K562 (cell line): ENCODE results near the gene TGFBR1. TPM values are rescaled to one million over a fixed set of nuclear protein-coding genes. Genes with fewer than 3 reads are reported as not detected.

Source experiments
- BCL6 ChIP-seq: fragments of 250-450 bp; sonication (Bioruptor Pico); IDR thresholded peaks from 2 replicates; pipeline ENCODE4 v1.4.0; 2020
- CBX3 ChIP-seq, 2 experiments: IDR thresholded peaks; 1 replicate in 1 of 2; 2 replicates in 1 of 2; pipeline ENCODE4 v1.6.1; 2012; ENCODE audit warnings: inconsistent platforms in 2 of 2, low read length in 2 of 2, borderline replicate concordance in 1 of 2, control low read depth in 1 of 2
- HDAC2 ChIP-seq: fragments of 450-650 bp; IDR thresholded peaks from 2 replicates; pipeline ENCODE4 v1.6.1; 2016; ENCODE audit warnings: mild to moderate bottlenecking
- ILF3 ChIP-seq: fragments of 450-650 bp; IDR thresholded peaks from 2 replicates; pipeline ENCODE4 v1.6.1; 2018; ENCODE audit warnings: antibody characterized with exemption, mild to moderate bottlenecking, moderate library complexity, borderline replicate concordance
- JUND ChIP-seq, 2 experiments: IDR thresholded peaks; 2 replicates in 1 of 2; 3 replicates in 1 of 2; pipeline ENCODE4 v1.6.1; 2011; ENCODE audit warnings: borderline replicate concordance in 2 of 2, low read depth in 2 of 2, low read length in 2 of 2, improper control_type of control experiment in 1 of 2, missing biosample characterization in 1 of 2, missing genetic modification characterization in 1 of 2, missing genetic modification reagents in 1 of 2
- NUFIP1 ChIP-seq: fragments of 450-650 bp; IDR thresholded peaks from 2 replicates; pipeline ENCODE4 v1.6.1; 2018; ENCODE audit not compliant: partially characterized antibody
- SMARCE1 ChIP-seq: fragments of 450-650 bp; IDR thresholded peaks from 2 replicates; pipeline ENCODE4 v1.7.1; 2016; ENCODE audit warnings: mild to moderate bottlenecking
- SMC3 ChIP-seq: conservative IDR thresholded peaks from 2 replicates; pipeline ENCODE4 v1.6.1; 2011; ENCODE audit warnings: low read depth, low read length, improper control_type of control experiment; ENCODE audit not compliant: insufficient read depth
- SUPT5H ChIP-seq: fragments of 450-650 bp; IDR thresholded peaks from 2 replicates; pipeline ENCODE4 v1.6.1; 2016
- TBL1XR1 ChIP-seq, 2 experiments: IDR thresholded peaks; 2 replicates each; pipeline ENCODE4 v1.6.1; 2012; ENCODE audit warnings: improper control_type of control experiment in 2 of 2, low read length in 2 of 2, mild to moderate bottlenecking in 1 of 2
- TCF7 ChIP-seq: sonication (generic); IDR thresholded peaks from 2 replicates; pipeline ENCODE4 v1.6.1; 2016; ENCODE audit warnings: antibody characterized with exemption, borderline replicate concordance
- TEAD2 ChIP-seq: fragments of 450-650 bp; IDR thresholded peaks from 2 replicates; pipeline ENCODE4 v1.6.1; 2016; ENCODE audit warnings: missing genetic modification characterization, control low read depth, missing compliant biosample characterization
- TFAM ChIP-seq: fragments of 250-450 bp; sonication (Bioruptor Pico); conservative IDR thresholded peaks from 2 replicates; pipeline ENCODE4 v1.5.0; 2021; ENCODE audit warnings: mild to moderate bottlenecking, moderate library complexity
- ZBED1 ChIP-seq: IDR thresholded peaks from 2 replicates; pipeline ENCODE4 v1.6.1; 2014
- ZNF444 ChIP-seq: fragments of 250-450 bp; sonication (Bioruptor Pico); IDR thresholded peaks from 2 replicates; pipeline ENCODE4 v1.4.0; 2020; ENCODE audit warnings: mild to moderate bottlenecking, moderate library complexity
- ZNF507 ChIP-seq: conservative IDR thresholded peaks from 2 replicates; pipeline ENCODE4 v1.6.1; 2017; ENCODE audit warnings: missing genetic modification characterization, missing compliant biosample characterization
- ZZZ3 ChIP-seq: fragments of 450-650 bp; IDR thresholded peaks from 2 replicates; pipeline ENCODE4 v1.6.1; 2016; ENCODE audit warnings: antibody characterized with exemption, mild to moderate bottlenecking, moderate library complexity
- polyA plus RNA-seq, 8 experiments: library from polyadenylated mRNA; depleted of rRNA in 4 of 8; stranded (reverse) in 5 of 8; unstranded in 3 of 8; fragments of >200 nt; fragmentation: Nextera tagmentation in 2 of 8; fragmentation: Illumina TruSeq in 1 of 8; extraction: Ambion mirVana in 2 of 8; extraction: Trizol in 1 of 8; gene quantifications; 2 replicates each; pipeline versions ENCODE4 v1.2.1 to v1.2.3, GENCODE V29; 2011 to 2014; ENCODE audit warnings: inconsistent platforms in 1 of 8, missing spikeins in 1 of 8
- total RNA-seq, 7 experiments: library from RNA; depleted of rRNA in 6 of 7; stranded (reverse); fragments of >200 nt in 6 of 7; fragmentation: Illumina TruSeq in 2 of 7; extraction: Trizol in 2 of 7; gene quantifications; 2 replicates each; pipeline versions ENCODE4 v1.2.1 to v1.2.3, GENCODE V29; 2011 to 2021; ENCODE audit warnings: low replicate concordance in 1 of 7
- TF ChIP-seq, protein P1 (sequence below): sonication (generic); formaldehyde crosslinking; IDR thresholded peaks from 2 replicates; pipeline ENCODE4 v1.8.0; 2023; ENCODE audit warnings: missing genetic modification reagents, mild to moderate bottlenecking, borderline replicate concordance
- TF ChIP-seq, protein P2 (sequence below): fragments of 450-650 bp; formaldehyde crosslinking; IDR thresholded peaks from 2 replicates; pipeline ENCODE4 v1.4.0; 2020; ENCODE audit warnings: mild to moderate bottlenecking, moderate library complexity
- TF ChIP-seq, protein P3 (sequence below): fragments of 450-650 bp; IDR thresholded peaks from 2 replicates; pipeline ENCODE4 v1.6.1; 2017; ENCODE audit warnings: mild to moderate bottlenecking, moderate library complexity

Gene TGFBR1
- total and polyA plus RNA-seq, 9 of the 15 experiments (the other 6 are each of a cell fraction or from before 2014, with no cell fraction given), result 15.5 to 62.4 (median 42.7) TPM

DNA sequence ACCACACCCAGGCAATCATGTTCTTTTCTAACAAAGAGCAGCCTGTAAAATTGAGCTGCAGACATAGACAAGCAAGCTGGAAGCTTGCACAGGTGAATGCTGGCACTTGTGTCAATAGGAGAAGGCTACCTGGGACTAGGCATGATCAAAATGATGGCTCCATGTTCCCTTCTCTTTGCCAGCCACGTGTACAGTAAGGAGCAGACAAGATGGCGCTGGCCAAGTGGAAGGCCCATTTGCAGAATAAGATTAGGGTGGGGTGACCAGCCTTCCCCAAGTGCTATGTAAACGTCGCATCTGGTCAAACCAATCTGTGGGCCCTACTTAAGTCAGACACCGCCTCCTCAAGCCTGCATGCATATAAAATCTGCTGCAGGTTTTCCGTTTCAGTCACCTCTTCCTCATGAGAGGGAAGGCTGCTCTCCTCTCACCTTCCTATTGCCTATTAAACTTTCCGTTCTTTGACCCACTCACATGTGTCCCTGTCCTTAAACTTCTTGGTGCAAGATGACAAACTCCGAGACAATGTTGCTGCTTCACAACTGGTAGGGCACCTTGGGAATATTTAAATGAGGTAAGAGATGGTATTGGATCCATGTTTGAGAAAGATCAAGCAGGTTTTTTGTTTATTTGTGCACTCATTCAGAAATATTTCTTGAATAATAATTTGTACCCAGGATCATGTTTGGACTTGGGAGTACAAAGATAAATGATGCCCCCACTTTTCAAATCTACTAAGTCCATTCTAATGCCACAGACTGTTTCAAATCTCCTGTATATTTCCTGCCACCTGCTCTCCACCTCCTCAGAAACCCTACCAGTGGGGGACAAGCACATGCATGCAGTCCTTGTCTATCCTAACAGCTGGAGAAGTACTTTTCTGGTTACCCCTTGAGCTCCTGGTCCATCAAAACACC, 30.7 kb upstream of the TGFBR1 start (continued):
- TF ChIP-seq, protein P1, sequence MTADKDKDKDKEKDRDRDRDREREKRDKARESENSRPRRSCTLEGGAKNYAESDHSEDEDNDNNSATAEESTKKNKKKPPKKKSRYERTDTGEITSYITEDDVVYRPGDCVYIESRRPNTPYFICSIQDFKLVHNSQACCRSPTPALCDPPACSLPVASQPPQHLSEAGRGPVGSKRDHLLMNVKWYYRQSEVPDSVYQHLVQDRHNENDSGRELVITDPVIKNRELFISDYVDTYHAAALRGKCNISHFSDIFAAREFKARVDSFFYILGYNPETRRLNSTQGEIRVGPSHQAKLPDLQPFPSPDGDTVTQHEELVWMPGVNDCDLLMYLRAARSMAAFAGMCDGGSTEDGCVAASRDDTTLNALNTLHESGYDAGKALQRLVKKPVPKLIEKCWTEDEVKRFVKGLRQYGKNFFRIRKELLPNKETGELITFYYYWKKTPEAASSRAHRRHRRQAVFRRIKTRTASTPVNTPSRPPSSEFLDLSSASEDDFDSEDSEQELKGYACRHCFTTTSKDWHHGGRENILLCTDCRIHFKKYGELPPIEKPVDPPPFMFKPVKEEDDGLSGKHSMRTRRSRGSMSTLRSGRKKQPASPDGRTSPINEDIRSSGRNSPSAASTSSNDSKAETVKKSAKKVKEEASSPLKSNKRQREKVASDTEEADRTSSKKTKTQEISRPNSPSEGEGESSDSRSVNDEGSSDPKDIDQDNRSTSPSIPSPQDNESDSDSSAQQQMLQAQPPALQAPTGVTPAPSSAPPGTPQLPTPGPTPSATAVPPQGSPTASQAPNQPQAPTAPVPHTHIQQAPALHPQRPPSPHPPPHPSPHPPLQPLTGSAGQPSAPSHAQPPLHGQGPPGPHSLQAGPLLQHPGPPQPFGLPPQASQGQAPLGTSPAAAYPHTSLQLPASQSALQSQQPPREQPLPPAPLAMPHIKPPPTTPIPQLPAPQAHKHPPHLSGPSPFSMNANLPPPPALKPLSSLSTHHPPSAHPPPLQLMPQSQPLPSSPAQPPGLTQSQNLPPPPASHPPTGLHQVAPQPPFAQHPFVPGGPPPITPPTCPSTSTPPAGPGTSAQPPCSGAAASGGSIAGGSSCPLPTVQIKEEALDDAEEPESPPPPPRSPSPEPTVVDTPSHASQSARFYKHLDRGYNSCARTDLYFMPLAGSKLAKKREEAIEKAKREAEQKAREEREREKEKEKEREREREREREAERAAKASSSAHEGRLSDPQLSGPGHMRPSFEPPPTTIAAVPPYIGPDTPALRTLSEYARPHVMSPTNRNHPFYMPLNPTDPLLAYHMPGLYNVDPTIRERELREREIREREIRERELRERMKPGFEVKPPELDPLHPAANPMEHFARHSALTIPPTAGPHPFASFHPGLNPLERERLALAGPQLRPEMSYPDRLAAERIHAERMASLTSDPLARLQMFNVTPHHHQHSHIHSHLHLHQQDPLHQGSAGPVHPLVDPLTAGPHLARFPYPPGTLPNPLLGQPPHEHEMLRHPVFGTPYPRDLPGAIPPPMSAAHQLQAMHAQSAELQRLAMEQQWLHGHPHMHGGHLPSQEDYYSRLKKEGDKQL (CRISPR knock-in tag), result no peak
- TF ChIP-seq SMARCE1 (no peak), CBX3 (IDR thresholded peaks at IDR 0.05; ENCODE audit: borderline replicate concordance in 1 of 2, low read length in 2 of 2) (no peak), TFAM (CRISPR knock-in tag) (no peak), HDAC2 (no peak), SUPT5H (peak; percentile 100), TBL1XR1 (IDR thresholded peaks at IDR 0.05; ENCODE audit: low read length in 2 of 2) (peak in 1 of 2 experiments; percentile 41; a peak in 3 of 4 replicates), ZNF507 (tag) (no peak), ILF3 (peak; percentile 91), TCF7 (no peak), ZNF444 (CRISPR knock-in tag) (peak; percentile 74; the same call in 1 of the 2 replicates), NUFIP1 (no peak), ZBED1 (peak; percentile 76; the same call in 1 of the 2 replicates), BCL6 (peak; percentile 53; the same call in 1 of the 2 replicates), JUND (IDR thresholded peaks at IDR 0.05; ENCODE audit: borderline replicate concordance, low read depth, low read length) (peak; percentile 48), JUND (tag; IDR thresholded peaks at IDR 0.05; ENCODE audit: borderline replicate concordance, low read depth, low read length) (peak; percentile 75; the same call in 2 of the 3 replicates), ZZZ3 (no peak), TEAD2 (tag) (peak; percentile 75), SMC3 (no peak)
- TF ChIP-seq, protein P2, sequence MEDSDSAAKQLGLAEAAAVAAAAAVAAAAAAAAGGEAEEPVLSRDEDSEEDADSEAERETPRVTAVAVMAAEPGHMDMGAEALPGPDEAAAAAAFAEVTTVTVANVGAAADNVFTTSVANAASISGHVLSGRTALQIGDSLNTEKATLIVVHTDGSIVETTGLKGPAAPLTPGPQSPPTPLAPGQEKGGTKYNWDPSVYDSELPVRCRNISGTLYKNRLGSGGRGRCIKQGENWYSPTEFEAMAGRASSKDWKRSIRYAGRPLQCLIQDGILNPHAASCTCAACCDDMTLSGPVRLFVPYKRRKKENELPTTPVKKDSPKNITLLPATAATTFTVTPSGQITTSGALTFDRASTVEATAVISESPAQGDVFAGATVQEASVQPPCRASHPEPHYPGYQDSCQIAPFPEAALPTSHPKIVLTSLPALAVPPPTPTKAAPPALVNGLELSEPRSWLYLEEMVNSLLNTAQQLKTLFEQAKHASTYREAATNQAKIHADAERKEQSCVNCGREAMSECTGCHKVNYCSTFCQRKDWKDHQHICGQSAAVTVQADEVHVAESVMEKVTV (CRISPR knock-in tag), result peak; percentile 25; the same call in 1 of the 2 replicates
- TF ChIP-seq, protein P3, sequence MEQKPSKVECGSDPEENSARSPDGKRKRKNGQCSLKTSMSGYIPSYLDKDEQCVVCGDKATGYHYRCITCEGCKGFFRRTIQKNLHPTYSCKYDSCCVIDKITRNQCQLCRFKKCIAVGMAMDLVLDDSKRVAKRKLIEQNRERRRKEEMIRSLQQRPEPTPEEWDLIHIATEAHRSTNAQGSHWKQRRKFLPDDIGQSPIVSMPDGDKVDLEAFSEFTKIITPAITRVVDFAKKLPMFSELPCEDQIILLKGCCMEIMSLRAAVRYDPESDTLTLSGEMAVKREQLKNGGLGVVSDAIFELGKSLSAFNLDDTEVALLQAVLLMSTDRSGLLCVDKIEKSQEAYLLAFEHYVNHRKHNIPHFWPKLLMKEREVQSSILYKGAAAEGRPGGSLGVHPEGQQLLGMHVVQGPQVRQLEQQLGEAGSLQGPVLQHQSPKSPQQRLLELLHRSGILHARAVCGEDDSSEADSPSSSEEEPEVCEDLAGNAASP, result no peak
